ENCODE data around the gene BACH2. TPM values are rescaled to one million over a fixed set of nuclear protein-coding genes. Genes with fewer than 3 reads are reported as not detected.
A peak's percentile ranks its signal among the peaks of the same experiment; 100 is the strongest.

The BACH2 gene
- total and polyA plus RNA-seq, 7 donors, result under 0.01 to 5.6 (median 1.4) TPM

GRCh38 chr6:89999154-89999553 lies 297.5 kb downstream of the BACH2 start:
- TF ChIP-seq CTCF (IDR thresholded peaks at IDR 0.05) (no peak), POLR2AphosphoS5 (IDR thresholded peaks at IDR 0.05) (no peak), POLR2A (IDR thresholded peaks at IDR 0.05) (no peak), EP300 (IDR thresholded peaks at IDR 0.05) (no peak)
- Histone ChIP-seq H3K4me3 (no peak overlapping the region), H3K27me3 (no peaks in the 10 kb centered on the region), H3K4me1 (peaks cover 0 to 29% (median 7%) of the 10 kb centered on the region in 4 donors), H3K27ac (no peak overlapping the region), H3K36me3 (no peaks in the 10 kb centered on the region), H3K9me3 (no peaks in the 10 kb centered on the region)
- intact Hi-C loops (cut with DNase I), result no loop called here
- WGBS, 2 donors, result 18 to 59% methylated on average over 4 of the region's 4 CpGs
- no peak for DNase-seq

- no peak for DNase-seq
- Histone ChIP-seq H3K4me3 (no peak overlapping the region), H3K27ac (peak overlapping the region in 1 of 4 donors; percentile 39)
Observed at GRCh38 chr6:89997456-89998445, 298.9 kb downstream of the BACH2 start.

GRCh38 chr6:89993411-89993810 lies 303.2 kb downstream of the BACH2 start:
- Histone ChIP-seq H3K9me3 (no peaks in the 10 kb centered on the region), H3K36me3 (no peaks in the 10 kb centered on the region), H3K27me3 (no peaks in the 10 kb centered on the region), H3K4me1 (peaks cover 0 to 18% (median 14%) of the 10 kb centered on the region in 4 donors), H3K27ac (no peak overlapping the region), H3K4me3 (no peak overlapping the region)
- no peak for DNase-seq
- no peak for TF ChIP-seq POLR2A (IDR thresholded peaks at IDR 0.05)
- TF ChIP-seq EP300 (IDR thresholded peaks at IDR 0.05), result no peak
- no peak for TF ChIP-seq CTCF (IDR thresholded peaks at IDR 0.05)
- no peak for TF ChIP-seq POLR2AphosphoS5 (IDR thresholded peaks at IDR 0.05)
- intact Hi-C loops (cut with DNase I), result no loop called here
- WGBS, 2 donors, result 98% methylated on average over 3 of the region's 3 CpGs

More at GRCh38 chr6:89997456-89998445, 298.9 kb downstream of the BACH2 start:
- WGBS, 2 donors, result 83 to 85% methylated on average over 6 of the region's 6 CpGs
- Histone ChIP-seq H3K4me1 (peaks cover 0 to 24% (median 7%) of the 10 kb centered on the region in 4 donors), H3K27me3 (no peaks in the 10 kb centered on the region), H3K36me3 (no peaks in the 10 kb centered on the region), H3K9me3 (no peaks in the 10 kb centered on the region)
- intact Hi-C loops (cut with DNase I), result no loop called here
- no peak for TF ChIP-seq CTCF (IDR thresholded peaks at IDR 0.05)
- TF ChIP-seq POLR2A (IDR thresholded peaks at IDR 0.05), result no peak
- no peak for TF ChIP-seq POLR2AphosphoS5 (IDR thresholded peaks at IDR 0.05)
- TF ChIP-seq EP300 (IDR thresholded peaks at IDR 0.05), result no peak

GRCh38 chr6:89992818-89993217 lies 303.8 kb downstream of the BACH2 start:
- intact Hi-C loops (cut with DNase I), result no loop called here

More at GRCh38 chr6:89992818-89993217, 303.8 kb downstream of the BACH2 start:
- Histone ChIP-seq H3K4me3 (no peak overlapping the region), H3K4me1 (peaks cover 0 to 14% (median 9%) of the 10 kb centered on the region in 4 donors), H3K36me3 (no peaks in the 10 kb centered on the region), H3K27me3 (no peaks in the 10 kb centered on the region), H3K9me3 (no peaks in the 10 kb centered on the region), H3K27ac (no peak overlapping the region)
- TF ChIP-seq POLR2A (IDR thresholded peaks at IDR 0.05), result no peak
- no peak for TF ChIP-seq EP300 (IDR thresholded peaks at IDR 0.05)
- no peak for TF ChIP-seq POLR2AphosphoS5 (IDR thresholded peaks at IDR 0.05)
- no peak for TF ChIP-seq CTCF (IDR thresholded peaks at IDR 0.05)
- WGBS, 2 donors, result 59 to 85% methylated on average over 2 of the region's 2 CpGs
- DNase-seq, result no peak
